Gastroesophageal sphincter (tissue), 3 donors: ENCODE measurements around the gene BCL2L2.

ENCODE experiments used
- EP300 ChIP-seq: sonication (generic); formaldehyde crosslinking; IDR thresholded peaks from one replicate; pipeline ENCODE4 v1.6.1; 2017; ENCODE audit warnings: antibody characterized with exemption, mild to moderate bottlenecking
- POLR2A ChIP-seq, 2 donors: fragments of 450-650 bp; IDR thresholded peaks; one replicate each; pipeline ENCODE4 v1.6.1; 2017; ENCODE audit warnings: antibody characterized with exemption in 2 of 2, mild to moderate bottlenecking in 2 of 2, moderate library complexity in 1 of 2
- TF ChIP-seq, protein P1 (sequence below), 4 experiments: fragments of 200-600 bp in 2 of 4; fragments of 450-650 bp in 2 of 4; sonication (generic) in 1 of 4; IDR thresholded peaks; one replicate each; pipeline ENCODE4 v1.5.1; 2017 to 2019; ENCODE audit warnings: antibody characterized with exemption in 4 of 4, mild to moderate bottlenecking in 2 of 4, moderate library complexity in 2 of 4

DNA sequence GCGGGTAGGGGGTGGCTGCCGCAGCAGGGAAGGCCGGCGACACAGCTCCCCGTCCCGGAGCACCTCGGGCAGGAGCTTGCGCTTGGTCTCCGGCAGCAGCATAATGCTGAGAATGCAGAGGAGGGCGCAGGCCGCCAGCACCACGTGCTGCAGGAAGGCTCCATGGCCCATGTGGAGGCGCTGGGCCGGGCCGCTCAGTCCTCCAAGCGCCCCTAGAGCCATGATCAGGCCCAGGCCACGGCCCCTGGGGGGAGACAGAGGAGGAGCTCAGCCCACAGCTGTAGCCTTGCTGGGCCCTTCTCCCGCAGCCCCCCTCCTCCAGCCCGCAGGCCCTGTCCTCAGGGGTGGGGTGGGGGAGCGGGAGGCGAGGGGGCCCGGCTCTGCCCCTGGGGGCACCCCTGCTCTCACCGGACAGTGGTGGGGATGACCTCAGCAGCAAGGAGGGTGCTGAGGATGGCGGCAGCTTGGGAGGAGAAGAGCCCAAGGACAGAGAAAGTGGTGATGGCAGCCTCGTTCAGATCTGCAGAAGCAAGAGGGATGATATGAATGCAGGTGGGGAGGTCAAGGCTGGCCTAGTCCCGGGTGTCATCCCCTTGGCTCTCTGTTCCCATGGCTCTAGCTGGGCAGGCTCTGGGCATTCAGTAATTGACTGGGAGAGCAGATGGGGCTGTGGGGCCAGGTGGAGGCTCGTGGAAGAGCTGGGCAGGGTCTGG, 40.2 kb downstream of the BCL2L2 start:
- TF ChIP-seq, protein P1, sequence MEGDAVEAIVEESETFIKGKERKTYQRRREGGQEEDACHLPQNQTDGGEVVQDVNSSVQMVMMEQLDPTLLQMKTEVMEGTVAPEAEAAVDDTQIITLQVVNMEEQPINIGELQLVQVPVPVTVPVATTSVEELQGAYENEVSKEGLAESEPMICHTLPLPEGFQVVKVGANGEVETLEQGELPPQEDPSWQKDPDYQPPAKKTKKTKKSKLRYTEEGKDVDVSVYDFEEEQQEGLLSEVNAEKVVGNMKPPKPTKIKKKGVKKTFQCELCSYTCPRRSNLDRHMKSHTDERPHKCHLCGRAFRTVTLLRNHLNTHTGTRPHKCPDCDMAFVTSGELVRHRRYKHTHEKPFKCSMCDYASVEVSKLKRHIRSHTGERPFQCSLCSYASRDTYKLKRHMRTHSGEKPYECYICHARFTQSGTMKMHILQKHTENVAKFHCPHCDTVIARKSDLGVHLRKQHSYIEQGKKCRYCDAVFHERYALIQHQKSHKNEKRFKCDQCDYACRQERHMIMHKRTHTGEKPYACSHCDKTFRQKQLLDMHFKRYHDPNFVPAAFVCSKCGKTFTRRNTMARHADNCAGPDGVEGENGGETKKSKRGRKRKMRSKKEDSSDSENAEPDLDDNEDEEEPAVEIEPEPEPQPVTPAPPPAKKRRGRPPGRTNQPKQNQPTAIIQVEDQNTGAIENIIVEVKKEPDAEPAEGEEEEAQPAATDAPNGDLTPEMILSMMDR (IDR thresholded peaks at IDR 0.05) = no peak
- TF ChIP-seq POLR2A (IDR thresholded peaks at IDR 0.05) (no peak), EP300 (no peak)
